HuH-7.5 (cell line): Measurements from ENCODE around the gene BMPER.

Experiments
- DNase-seq: peaks from one replicate; pipeline ENCODE4 v3.0.0; 2011; ENCODE audit warnings: low spot score

BMPER gene

DNA sequence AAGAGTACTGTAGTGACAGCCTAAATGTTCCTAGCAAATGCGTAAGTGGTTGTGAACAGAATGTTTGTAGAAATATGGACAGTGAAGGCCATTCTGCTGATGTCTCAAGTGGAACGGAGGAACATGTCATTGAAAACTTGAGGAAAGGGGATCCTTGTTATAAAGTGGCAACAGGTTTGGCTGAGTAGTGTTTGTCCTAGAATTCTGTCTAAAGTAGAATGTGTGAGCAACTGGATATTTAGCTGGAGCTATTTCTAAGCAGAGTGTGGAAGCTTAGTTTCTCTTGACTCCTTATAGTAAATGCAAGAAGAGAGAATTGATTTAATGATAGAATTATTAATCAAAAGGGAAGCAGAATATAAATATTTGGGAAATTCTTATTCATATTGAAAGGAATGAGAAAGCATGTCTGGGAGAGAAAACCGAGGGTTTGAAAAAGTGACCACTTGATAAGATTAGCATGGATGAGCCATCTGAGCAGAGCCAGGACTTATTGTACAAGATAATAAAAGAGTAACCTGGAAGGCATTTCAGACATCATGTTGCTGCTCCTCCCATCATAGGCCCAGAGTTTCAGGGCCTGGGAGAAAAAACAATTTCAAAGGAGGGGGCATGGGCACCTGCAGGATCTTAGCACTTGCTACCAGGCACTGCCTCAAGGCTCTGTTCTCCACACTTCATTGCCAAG lies 276.1 kb downstream of the BMPER start:
- no peak for DNase-seq

DNA sequence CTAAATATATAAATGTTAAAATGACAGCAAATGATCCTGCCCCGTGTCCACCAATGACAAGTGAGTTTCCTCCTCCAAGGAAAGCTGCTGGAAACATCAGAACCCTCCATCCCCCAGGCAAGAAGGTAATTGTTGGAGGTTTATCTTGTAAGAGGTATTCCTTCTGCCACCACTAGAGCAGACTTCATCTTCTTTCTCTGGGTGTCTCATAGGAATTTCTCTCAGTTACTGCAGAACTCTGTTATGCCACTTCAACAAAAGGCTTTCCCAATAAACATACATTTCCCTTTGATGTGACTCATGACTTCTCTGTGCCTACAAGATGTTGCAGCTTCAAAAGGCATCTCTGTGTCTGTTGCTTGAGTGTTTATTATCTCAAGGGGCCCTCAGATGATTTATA lies 279.1 kb downstream of the BMPER start:
- no peak for DNase-seq

DNA sequence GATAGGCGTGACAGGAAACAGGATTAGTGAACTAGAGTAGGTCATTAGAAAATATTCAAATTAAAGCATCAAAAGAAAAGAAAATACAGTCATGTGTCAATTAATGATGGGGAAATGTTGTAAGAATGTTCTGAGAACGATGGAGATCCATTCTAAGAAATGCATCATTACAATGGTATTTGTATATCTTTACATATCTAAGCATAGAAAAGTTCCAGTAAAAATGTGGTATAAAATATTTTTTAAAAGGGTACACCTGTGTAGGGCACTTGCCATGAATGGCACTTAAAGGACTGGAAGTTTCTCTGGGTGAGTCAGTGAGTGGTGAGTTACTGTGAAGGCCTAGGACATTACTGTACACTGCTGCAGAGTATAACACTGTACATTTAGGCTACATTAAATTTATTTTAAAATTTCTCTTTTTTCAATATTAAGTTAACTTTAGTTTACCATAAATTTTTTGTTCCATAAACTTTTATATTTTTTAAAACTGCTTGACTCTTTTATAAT lies 282.5 kb downstream of the BMPER start:
- no peak for DNase-seq

DNA sequence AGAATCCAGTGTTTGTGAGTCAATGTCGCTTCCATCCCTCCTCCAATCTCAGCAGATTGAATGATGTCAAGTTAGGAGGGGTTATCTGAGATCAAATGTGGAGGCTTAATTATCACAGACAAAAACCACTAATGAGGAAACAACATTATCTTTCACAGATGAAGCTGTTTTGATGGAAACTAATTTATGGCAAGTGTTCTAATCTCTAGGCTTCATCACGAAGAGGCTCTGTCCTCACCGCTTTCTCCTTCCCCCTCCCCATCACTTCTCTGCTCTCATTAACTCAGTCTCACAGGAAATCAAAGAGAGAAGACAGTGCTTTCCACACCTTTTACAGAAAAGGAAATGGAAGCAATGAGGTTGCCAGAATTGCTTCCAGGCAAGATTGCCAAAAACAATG lies 283.7 kb downstream of the BMPER start:
- no peak for DNase-seq

DNA sequence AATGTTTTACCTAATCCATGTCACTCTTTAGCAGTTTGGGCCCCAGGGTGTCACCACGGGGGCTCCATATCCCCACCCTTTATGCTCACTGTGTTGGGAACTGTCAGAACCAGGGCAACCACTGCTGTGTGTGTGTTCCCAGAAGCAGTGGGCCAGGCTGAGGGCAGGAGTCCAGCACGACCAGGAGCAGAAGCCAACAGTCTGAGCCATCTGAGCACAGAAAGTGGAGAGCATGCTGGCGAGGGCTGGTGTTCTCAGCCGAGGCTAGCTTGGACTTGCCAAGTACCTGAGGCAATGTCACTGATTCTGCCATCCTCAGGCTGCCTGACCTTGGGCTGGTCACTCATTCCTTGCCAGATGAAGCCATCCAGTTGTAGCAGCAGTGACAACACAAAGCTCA lies 285.0 kb downstream of the BMPER start:
- no peak for DNase-seq

DNA sequence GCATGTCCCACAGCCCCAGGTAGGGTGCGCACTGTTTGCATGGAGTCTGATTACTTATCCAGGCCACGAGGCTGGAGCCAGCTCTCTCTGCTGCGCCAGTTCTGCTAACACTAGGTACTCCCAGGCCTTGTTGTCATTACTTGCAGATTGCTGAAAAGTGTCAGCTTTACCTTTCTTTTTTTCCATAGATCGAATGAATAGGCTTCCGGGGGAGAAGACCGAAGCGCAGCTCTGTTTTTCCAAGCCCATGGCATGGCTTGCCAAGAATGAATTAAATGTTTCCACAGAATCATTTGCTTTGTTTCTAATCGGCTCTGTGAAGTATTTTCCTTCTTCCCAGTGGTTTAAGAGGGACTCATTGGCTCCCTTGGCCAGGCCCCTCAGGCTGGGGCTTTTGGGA lies 285.8 kb downstream of the BMPER start:
- no peak for DNase-seq

DNA sequence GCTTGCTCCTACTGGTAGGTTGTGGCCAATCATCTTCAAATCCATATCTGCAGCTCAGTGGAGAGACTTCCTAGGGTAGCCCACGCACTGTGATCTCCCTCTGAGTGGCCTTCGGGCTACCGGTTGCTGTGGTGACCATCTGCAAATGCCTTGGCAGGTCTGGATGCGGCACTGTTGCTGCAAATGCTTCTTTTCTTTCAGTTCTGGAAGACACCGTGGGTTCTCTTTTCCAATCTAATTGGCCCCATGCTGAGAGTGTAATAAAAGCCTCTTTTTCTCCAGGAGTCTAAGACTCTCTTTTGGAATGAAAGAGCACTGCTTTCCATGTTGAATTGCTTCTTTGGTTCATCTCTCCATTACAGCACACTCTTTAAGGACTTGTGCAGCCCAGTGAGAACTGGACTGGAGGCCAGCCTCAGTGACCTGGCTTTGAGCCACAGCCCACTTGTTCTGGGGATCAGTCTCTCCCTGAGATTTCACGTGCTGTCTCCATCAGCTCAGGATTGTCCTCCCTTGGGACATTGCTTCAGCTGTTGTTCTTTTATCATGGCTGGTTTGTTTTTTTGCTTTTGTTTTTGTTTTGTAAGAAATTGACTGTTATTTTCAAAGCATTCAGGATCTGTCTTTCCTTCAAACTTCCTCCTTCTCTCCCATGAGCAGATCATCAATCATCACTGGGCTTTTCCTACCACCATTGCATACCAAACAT lies 286.6 kb downstream of the BMPER start:
- no peak for DNase-seq

DNA sequence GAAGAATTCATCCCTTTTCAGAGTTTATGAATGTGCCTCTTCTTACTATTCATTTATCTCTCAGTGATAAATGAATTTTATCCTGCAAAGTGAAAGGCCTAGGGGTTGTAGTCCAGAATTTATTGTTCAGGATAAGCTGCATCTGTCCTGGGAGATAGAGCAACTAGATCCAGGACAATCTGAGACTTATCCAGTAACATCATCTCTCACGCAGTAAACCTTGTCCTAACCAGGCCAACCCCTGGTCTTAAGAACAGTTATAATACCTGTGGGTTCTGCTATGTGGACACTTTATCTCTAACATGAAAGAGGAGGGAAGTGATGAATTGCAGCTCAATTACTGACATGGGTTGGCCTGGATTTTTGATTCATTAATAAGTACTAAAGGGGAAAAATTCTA lies 287.6 kb downstream of the BMPER start:
- DNase-seq = no peak

DNA sequence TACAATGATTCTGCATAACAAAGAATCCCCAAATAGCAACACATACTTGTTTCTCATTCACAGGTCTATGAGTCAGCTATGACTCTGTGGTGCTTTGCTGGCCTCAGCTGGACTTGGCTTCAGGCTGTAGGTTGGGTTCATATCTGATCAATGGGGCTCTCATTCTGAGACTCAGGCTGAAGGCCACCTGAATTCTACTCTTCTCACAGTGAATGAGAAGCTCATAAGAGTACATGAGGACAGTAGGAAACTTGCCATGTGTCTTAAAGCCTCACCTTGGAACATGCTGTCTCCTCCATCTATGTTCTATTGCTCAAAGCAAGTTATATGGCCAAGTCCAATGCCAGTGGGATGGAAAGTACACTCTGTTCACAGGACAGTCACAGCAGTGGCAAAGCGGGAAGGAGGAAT lies 292.9 kb downstream of the BMPER start:
- no peak for DNase-seq
